ENCODE data around the gene COPS7B. TPM values are rescaled to one million over a fixed set of nuclear protein-coding genes. Genes with fewer than 3 reads are reported as not detected.
"Not testable (repeated sequence)": the region's sequence is repeated elsewhere in the genome, so short reads cannot be mapped to it uniquely, and the experiment has no call there.

COPS7B gene
- polyA plus RNA-seq (ENCODE audit: insufficient read length in 3 of 3): 10 to 100 TPM; 46.6 to 65.2 (median 58.5) TPM
- long read RNA-seq, donor 1, transcript COPS7B-201 (7 exons, 2,544 nt): major isoform, 9 of 12 reads
- long read RNA-seq, donor 1, partial matches to known transcripts: 0 of 12 reads
- long read RNA-seq, donor 1, other reads (novel, unspliced or antisense): 0 of 12 reads
- long read RNA-seq, donor 2, transcript COPS7B-201 (7 exons, 2,544 nt): major isoform, 8 of 11 reads
- long read RNA-seq, donor 2, partial matches to known transcripts: 0 of 11 reads
- long read RNA-seq, donor 2, other reads (novel, unspliced or antisense): 0 of 11 reads
- long read RNA-seq, donor 3, transcript COPS7B-201 (7 exons, 2,544 nt): major isoform, 11 of 15 reads
- long read RNA-seq, donor 3, partial matches to known transcripts: 0 of 15 reads
- long read RNA-seq, donor 3, other reads (novel, unspliced or antisense): 0 of 15 reads
- long read RNA-seq, donor 4, transcript COPS7B-201 (7 exons, 2,544 nt): major isoform, 10 of 13 reads
- long read RNA-seq, donor 4, partial matches to known transcripts: 0 of 13 reads
- long read RNA-seq, donor 4, other reads (novel, unspliced or antisense): 0 of 13 reads
- long read RNA-seq, donor 5: 0 reads
- long read RNA-seq, donor 6, transcript COPS7B-201 (7 exons, 2,544 nt): major isoform, 8 of 21 reads
- long read RNA-seq, donor 6, partial matches to known transcripts: 0 of 21 reads
- long read RNA-seq, donor 6, other reads (novel, unspliced or antisense): 0 of 21 reads
- long read RNA-seq, donor 7, transcript COPS7B-201 (7 exons, 2,544 nt): major isoform, 7 of 12 reads
- long read RNA-seq, donor 7, partial matches to known transcripts: 0 of 12 reads
- long read RNA-seq, donor 7, other reads (novel, unspliced or antisense): 0 of 12 reads
- long read RNA-seq, donor 8, transcript COPS7B-207 (7 exons, 1,103 nt): minor isoform, 6 of 133 reads
- long read RNA-seq, donor 8, transcript COPS7B-201 (7 exons, 2,544 nt): major isoform, 23 of 133 reads
- long read RNA-seq, donor 8, partial matches to known transcripts: 101 of 133 reads
- long read RNA-seq, donor 8, other reads (novel, unspliced or antisense): 0 of 133 reads
- long read RNA-seq, donor 9, transcript COPS7B-201 (7 exons, 2,544 nt): major isoform, 9 of 10 reads
- long read RNA-seq, donor 9, partial matches to known transcripts: 0 of 10 reads
- long read RNA-seq, donor 9, other reads (novel, unspliced or antisense): 0 of 10 reads
- long read RNA-seq, donor 10, transcript COPS7B-201 (7 exons, 2,544 nt): major isoform, 12 of 14 reads
- long read RNA-seq, donor 10, partial matches to known transcripts: 0 of 14 reads
- long read RNA-seq, donor 10, other reads (novel, unspliced or antisense): 0 of 14 reads
- long read RNA-seq, donor 11, transcript COPS7B-201 (7 exons, 2,544 nt): major isoform, 5 of 6 reads
- long read RNA-seq, donor 11, partial matches to known transcripts: 0 of 6 reads
- long read RNA-seq, donor 11, other reads (novel, unspliced or antisense): 0 of 6 reads
- long read RNA-seq, donor 12, transcript COPS7B-201 (7 exons, 2,544 nt): major isoform, 5 of 5 reads
- long read RNA-seq, donor 12, partial matches to known transcripts: 0 of 5 reads
- long read RNA-seq, donor 12, other reads (novel, unspliced or antisense): 0 of 5 reads
- long read RNA-seq, donor 13, transcript COPS7B-201 (7 exons, 2,544 nt): major isoform, 12 of 23 reads
- long read RNA-seq, donor 13, partial matches to known transcripts: 7 of 23 reads
- long read RNA-seq, donor 13, other reads (novel, unspliced or antisense): 0 of 23 reads
- long read RNA-seq, donor 14, partial matches to known transcripts: 0 of 4 reads
- long read RNA-seq, donor 14, other reads (novel, unspliced or antisense): 0 of 4 reads
- long read RNA-seq, donor 15, transcript COPS7B-201 (7 exons, 2,544 nt): major isoform, 6 of 7 reads
- long read RNA-seq, donor 15, partial matches to known transcripts: 0 of 7 reads
- long read RNA-seq, donor 15, other reads (novel, unspliced or antisense): 0 of 7 reads
- long read RNA-seq, donor 16, transcript COPS7B-201 (7 exons, 2,544 nt): major isoform, 32 of 145 reads
- long read RNA-seq, donor 16, partial matches to known transcripts: 96 of 145 reads
- long read RNA-seq, donor 16, other reads (novel, unspliced or antisense): 0 of 145 reads

DNA sequence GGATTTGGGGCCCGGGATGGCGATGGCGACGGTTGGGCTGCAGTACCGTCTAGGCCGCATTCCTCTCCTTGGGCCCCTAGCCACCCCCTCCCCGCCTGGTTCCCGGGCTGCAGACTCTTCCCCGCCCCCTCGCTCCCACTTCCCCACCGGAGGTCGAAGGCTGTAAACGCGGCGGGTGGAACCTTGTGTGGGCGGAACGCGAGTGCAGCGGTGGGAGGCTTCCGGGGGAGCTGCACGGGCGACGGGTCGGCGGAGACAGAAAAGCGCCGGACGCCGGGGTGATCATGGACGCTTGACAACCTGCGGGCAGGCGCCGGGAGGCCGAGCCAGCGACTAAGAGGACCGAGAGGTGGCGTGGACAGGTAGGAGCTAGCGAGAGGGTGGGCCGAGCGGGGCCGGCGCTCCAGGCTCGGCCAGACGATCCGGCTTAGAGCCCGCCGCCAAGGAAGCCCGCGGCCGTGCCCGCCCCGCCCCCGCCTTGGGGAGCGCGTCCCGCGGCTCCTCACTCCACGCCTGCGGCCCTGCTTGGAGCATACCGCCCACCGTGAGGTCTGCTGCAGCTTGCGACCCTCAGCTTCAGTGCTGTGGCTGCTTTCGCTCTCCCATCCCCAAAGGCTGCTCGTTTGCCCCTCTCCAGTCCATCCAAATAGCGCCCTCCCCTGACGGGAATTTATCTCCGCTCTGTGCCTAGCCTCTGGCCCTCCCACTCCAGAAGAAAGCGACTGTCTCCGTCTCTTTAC lies at the start of gene COPS7B:
COPS7B (plus strand) TSS at position 269 of the 740 bp plus-strand sequence. CDS start 2,126 bp downstream, outside the sequence.
- peak; percentile 65 to 88 (median 83) for DNase-seq (ENCODE audit: extremely low read depth in 1 of 11, low read depth in 9 of 11, low spot score in 4 of 11)

GRCh38 chr2:231737761-231738160 lies 48.5 kb upstream of the COPS7B start:
- no peak for DNase-seq (ENCODE audit: extremely low read depth in 1 of 11, low read depth in 9 of 11, low spot score in 4 of 11)

DNA sequence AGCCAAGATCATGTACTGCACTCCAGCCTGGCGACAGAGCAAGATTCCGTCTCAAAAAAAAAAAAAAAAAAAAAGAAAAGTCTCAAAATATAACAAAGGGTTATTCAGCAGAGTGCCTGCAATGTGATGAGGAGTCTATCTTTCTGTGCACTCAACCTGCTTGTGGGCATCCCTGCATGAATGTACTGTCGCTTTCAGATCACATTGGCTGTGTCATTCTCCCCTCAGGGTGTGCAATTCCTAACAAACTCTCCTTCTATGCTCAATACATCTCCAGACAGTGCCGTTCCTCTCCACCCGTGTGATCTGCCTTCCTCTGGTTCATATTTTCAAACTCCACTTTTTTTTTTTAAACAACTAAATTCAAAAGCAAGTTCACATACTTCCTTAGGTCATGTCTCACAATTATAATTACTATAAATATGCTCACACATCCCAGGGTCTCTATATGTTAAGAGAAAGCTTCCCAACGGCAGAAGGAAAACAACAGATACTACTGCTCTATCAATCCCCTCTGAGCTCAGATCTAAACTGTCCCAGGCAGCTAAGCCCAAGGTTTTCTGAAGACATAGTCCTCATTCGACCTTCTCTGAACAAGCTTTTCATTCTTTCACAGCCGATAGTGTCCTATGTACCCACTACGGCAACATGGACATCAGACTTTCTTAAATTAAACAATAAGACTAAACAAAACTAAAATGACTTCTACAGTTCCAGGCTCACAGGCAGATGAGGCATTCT lies 42.7 kb upstream of the COPS7B start:
- no peak for DNase-seq (ENCODE audit: extremely low read depth in 1 of 11, low read depth in 9 of 11, low spot score in 4 of 11)

DNA sequence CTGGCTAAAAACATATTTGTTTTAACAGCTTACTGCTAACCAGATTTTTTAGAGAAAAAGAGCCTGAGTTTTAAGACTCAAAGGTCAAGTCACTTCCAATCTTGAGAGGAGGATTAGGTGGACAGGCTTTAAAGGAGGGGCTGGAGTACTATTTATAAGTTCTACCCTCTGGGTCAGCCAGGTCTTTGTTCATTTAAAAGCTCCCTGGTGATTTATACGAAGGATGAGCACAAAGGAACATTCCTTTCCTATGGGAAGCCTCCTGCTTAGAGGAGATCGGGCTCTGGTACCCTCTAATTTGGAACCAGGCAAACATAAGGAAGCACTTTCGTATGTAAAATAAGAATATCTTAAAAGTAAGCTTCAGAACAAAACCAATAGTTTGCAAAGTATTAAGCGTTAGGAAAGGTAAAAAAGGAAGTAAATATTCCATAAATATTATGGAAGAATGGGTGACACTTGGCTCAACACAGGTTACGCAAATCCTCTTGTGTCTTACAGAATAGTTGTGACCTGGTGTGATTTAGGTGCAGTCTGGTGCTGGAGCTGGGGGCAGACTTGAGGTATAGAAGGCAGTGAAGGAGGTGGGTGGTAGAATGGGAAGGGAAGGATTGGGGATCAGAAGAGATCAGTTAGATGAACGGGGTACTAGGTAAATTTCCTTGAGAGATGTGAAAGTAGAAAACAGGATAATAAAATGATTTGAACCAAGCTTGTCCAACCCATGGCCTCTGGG lies 40.8 kb upstream of the COPS7B start:
- no peak for DNase-seq (ENCODE audit: extremely low read depth in 1 of 11, low read depth in 9 of 11, low spot score in 4 of 11)

- DNase-seq (ENCODE audit: extremely low read depth in 1 of 11, low read depth in 9 of 11, low spot score in 4 of 11): not testable (repeated sequence)
Observed at GRCh38 chr2:231748153-231748896, 37.9 kb upstream of the COPS7B start.

GRCh38 chr2:231749016-231749415 lies 37.2 kb upstream of the COPS7B start:
- not testable (repeated sequence) for DNase-seq (ENCODE audit: extremely low read depth in 1 of 11, low read depth in 9 of 11, low spot score in 4 of 11)

DNA sequence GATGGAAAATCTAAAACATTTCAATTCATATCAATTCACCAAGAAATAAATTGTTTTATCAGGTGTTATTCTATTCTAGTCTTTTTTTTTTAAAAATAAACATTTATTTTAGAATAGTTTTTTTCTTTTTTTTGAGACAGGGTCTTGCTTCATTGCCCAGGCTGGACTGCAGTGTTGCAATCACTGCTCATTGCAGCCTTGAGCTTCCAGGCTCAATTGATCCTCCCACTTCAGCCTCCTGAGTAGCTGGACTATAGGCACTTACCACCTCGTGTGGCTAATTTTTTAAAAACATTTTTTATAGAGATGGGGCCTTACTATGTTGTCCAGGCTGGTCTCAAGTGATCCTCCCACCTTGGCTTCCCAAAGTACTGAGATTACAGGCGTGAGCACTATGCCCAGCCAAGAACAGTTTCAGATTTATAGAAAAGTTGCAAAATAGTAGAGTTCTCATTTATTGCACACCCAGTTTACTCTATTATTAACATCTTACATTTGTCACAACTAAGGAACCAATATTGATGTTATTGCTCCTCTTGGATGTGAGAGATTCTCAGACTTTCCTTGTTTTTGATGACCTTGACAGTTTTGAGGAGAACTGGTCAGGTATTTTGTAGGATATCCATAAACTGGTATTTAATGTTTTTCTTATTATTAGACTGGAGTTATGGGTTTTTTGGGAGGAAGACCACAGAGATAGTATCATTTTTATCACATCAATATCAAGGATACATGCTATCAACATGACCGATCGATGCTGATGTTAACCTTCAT lies 35.0 kb upstream of the COPS7B start:
- DNase-seq (ENCODE audit: extremely low read depth in 1 of 11, low read depth in 9 of 11, low spot score in 4 of 11): no peak

- no peak for DNase-seq (ENCODE audit: extremely low read depth in 1 of 11, low read depth in 9 of 11, low spot score in 4 of 11)
Observed at GRCh38 chr2:231752061-231752460, 34.2 kb upstream of the COPS7B start.

GRCh38 chr2:231761735-231762134 lies 24.5 kb upstream of the COPS7B start:
- no peak for DNase-seq (ENCODE audit: extremely low read depth in 1 of 11, low read depth in 9 of 11, low spot score in 4 of 11)

- no peak for DNase-seq (ENCODE audit: extremely low read depth in 1 of 11, low read depth in 9 of 11, low spot score in 4 of 11)
Observed at GRCh38 chr2:231764124-231764523, 22.1 kb upstream of the COPS7B start.

GRCh38 chr2:231764760-231765159 lies 21.5 kb upstream of the COPS7B start:
- DNase-seq (ENCODE audit: extremely low read depth in 1 of 11, low read depth in 9 of 11, low spot score in 4 of 11): no peak

GRCh38 chr2:231765496-231765929 lies 20.7 kb upstream of the COPS7B start:
- DNase-seq (ENCODE audit: extremely low read depth in 1 of 11, low read depth in 9 of 11, low spot score in 4 of 11): no peak

DNA sequence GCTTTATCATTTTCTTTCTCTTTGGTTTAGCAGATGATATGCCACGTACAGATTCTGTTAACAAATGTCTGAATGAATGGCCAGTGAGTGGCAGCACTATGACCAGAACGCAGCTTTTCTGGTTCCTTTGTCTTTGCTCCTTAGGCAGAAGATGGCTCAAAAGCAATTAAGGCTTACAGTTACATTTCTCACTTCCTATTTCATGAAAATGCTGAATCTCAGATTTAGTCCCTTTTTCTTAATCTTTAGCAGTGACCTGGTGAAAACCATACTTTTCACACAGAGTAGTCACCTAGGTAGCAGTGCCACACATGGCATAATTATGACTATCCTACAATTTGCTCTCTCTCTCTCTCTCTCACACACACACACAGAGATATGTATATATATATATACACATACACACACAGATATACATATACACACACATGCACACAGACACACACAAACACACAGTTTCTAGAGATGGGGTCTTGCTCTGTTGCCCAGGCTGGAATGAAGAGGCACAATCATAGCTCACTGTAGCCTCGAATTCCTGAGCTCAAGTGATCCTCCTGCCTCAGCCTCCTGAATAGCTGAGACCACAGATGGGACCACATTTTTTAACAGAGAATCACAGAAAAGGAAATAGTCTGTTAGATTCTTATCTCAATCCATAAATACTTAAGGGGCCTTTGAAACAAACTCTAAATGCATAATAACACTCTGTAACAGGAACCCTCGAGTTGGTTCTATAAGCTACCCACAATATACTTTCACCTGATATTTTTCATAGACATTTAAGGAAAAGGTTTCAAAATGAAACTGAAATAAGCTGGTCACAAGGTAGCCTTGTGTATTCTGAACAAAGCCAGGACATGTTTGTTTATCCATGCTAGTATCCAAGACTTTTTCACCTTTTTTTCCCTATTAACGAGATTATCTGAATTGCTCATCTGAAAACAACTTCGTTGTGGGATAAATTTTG lies 16.8 kb upstream of the COPS7B start:
- no peak for DNase-seq (ENCODE audit: extremely low read depth in 1 of 11, low read depth in 9 of 11, low spot score in 4 of 11)
